Fibroblast of lung (primary cell): ENCODE data around the gene JMJD6.

Experiments
- CTCF ChIP-seq, 2 donors: IDR thresholded peaks in 1 of 2; conservative IDR thresholded peaks in 1 of 2; 1 replicate in 1 of 2; 2 replicates in 1 of 2; pipeline ENCODE4 v1.5.1; 2011 to 2012; ENCODE audit warnings: low read length in 2 of 2, control low read depth in 1 of 2, inconsistent platforms in 1 of 2, low read depth in 1 of 2, mild to moderate bottlenecking in 1 of 2
- EZH2 ChIP-seq: IDR thresholded peaks from 2 replicates; pipeline ENCODE4 v1.5.1; 2012; ENCODE audit warnings: low read length, control low read depth, mild to moderate bottlenecking; ENCODE audit errors: missing control alignments

- no peak for TF ChIP-seq CTCF (conservative IDR thresholded peaks at IDR 0.05 in 1 of 2, IDR thresholded peaks at IDR 0.05 in 1 of 2; ENCODE audit: low read depth in 1 of 2, low read length in 2 of 2)
- no peak for TF ChIP-seq EZH2
Measured at GRCh38 chr17:76755285-76755684, 28.9 kb upstream of the JMJD6 start.
